ENCODE results near the gene LRTM2. TPM values are rescaled to one million over a fixed set of nuclear protein-coding genes. Genes with fewer than 3 reads are reported as not detected.

The LRTM2 gene
- total RNA-seq, 1 donor from 2014 or later, result not detected

GRCh38 chr12:1838994-1839365 lies 18.6 kb downstream of the LRTM2 start:
- DNase-seq, result peak; percentile 36
- intact Hi-C loops (cut with DNase I), result no loop called here

GRCh38 chr12:1839464-1839863 lies 19.1 kb downstream of the LRTM2 start:
- TF ChIP-seq CTCF (IDR thresholded peaks at IDR 0.05), result no peak

More at GRCh38 chr12:1838994-1839365, 18.6 kb downstream of the LRTM2 start:
- no peaks in the 10 kb centered on the region for H3K36me3 ChIP-seq
- H3K4me3 ChIP-seq, result no peak overlapping the region
- peaks cover 16% of the 10 kb centered on the region for H3K27me3 ChIP-seq
- ATAC-seq, result no peak
- no peaks in the 10 kb centered on the region for H3K4me1 ChIP-seq
- no peak overlapping the region for H3K27ac ChIP-seq
- TF ChIP-seq CTCF (IDR thresholded peaks at IDR 0.05), result no peak
- no peaks in the 10 kb centered on the region for H3K9me3 ChIP-seq

GRCh38 chr12:1839956-1840951 lies 19.9 kb downstream of the LRTM2 start:
- ATAC-seq (no peak), DNase-seq (peak; percentile 49)
- H3K4me1 ChIP-seq, result no peaks in the 10 kb centered on the region
- no peak overlapping the region for H3K27ac ChIP-seq
- no peaks in the 10 kb centered on the region for H3K9me3 ChIP-seq
- no peaks in the 10 kb centered on the region for H3K36me3 ChIP-seq
- no peak for TF ChIP-seq CTCF (IDR thresholded peaks at IDR 0.05)
- intact Hi-C loops (cut with DNase I), result no loop called here
- H3K4me3 ChIP-seq, result no peak overlapping the region
- peaks cover 16% of the 10 kb centered on the region for H3K27me3 ChIP-seq

More at GRCh38 chr12:1839464-1839863, 19.1 kb downstream of the LRTM2 start:
- DNase-seq (peak; percentile 16), ATAC-seq (no peak)
- Histone ChIP-seq H3K27ac (no peak overlapping the region), H3K36me3 (no peaks in the 10 kb centered on the region), H3K4me1 (no peaks in the 10 kb centered on the region), H3K9me3 (no peaks in the 10 kb centered on the region), H3K4me3 (no peak overlapping the region), H3K27me3 (peaks cover 16% of the 10 kb centered on the region)
- intact Hi-C loops (cut with DNase I), result no loop called here

- TF ChIP-seq CTCF (IDR thresholded peaks at IDR 0.05), result no peak
- Histone ChIP-seq H3K4me3 (no peak overlapping the region), H3K36me3 (no peaks in the 10 kb centered on the region), H3K27me3 (peaks cover 16% of the 10 kb centered on the region), H3K27ac (no peak overlapping the region), H3K9me3 (no peaks in the 10 kb centered on the region), H3K4me1 (no peaks in the 10 kb centered on the region)
- DNase-seq (peak; percentile 32), ATAC-seq (no peak)
- intact Hi-C loops (cut with DNase I), result no loop called here
Measured at GRCh38 chr12:1840981-1841425, 20.6 kb downstream of the LRTM2 start.

GRCh38 chr12:1841586-1842182 lies 21.3 kb downstream of the LRTM2 start:
- Histone ChIP-seq H3K9me3 (no peaks in the 10 kb centered on the region), H3K36me3 (no peaks in the 10 kb centered on the region), H3K4me1 (no peaks in the 10 kb centered on the region), H3K4me3 (no peak overlapping the region), H3K27ac (no peak overlapping the region), H3K27me3 (peaks cover 16% of the 10 kb centered on the region)
- intact Hi-C loops (cut with DNase I), result no loop called here
- ATAC-seq (no peak), DNase-seq (peak; percentile 40)
- no peak for TF ChIP-seq CTCF (IDR thresholded peaks at IDR 0.05)
